Esophagus squamous epithelium (tissue), 5 donors: ENCODE measurements around the gene GCK. TPM values are rescaled to one million over a fixed set of nuclear protein-coding genes. Genes with fewer than 3 reads are reported as not detected.

Source experiments
- DNase-seq: peaks from one replicate; lab custom pipeline; 2025; lab: John Stamatoyannopoulos, UW
- H3K27ac ChIP-seq, 4 donors: fragments of 200-600 bp; sonication (generic); one replicate each; pipeline ENCODE4 v1.5.1; 2016 to 2019; ENCODE audit warnings: mild to moderate bottlenecking in 1 of 4
- H3K27me3 ChIP-seq, 4 donors: fragments of 200-600 bp; sonication (generic); 1 replicate in 3 of 4; 2 replicates in 1 of 4; pipeline versions ENCODE4 v1.5.1 to v1.6.0; 2017 to 2021; ENCODE audit warnings: antibody characterized with exemption in 1 of 4
- H3K36me3 ChIP-seq, 3 donors: fragments of 200-600 bp; sonication (generic); one replicate each; pipeline ENCODE4 v1.5.1; 2016 to 2019
- H3K4me1 ChIP-seq, 3 donors: fragments of 200-600 bp; sonication (generic); one replicate each; pipeline ENCODE4 v1.5.1; 2017 to 2019
- H3K4me3 ChIP-seq, 4 donors: fragments of 200-600 bp; sonication (generic); 1 replicate in 3 of 4; 2 replicates in 1 of 4; pipeline ENCODE4 v1.5.1; 2016 to 2019; ENCODE audit warnings: mild to moderate bottlenecking in 2 of 4, moderate library complexity in 1 of 4
- H3K9me3 ChIP-seq, 3 donors: fragments of 200-600 bp; sonication (generic); one replicate each; pipeline ENCODE4 v1.5.1; 2016 to 2019
- CTCF ChIP-seq, 6 experiments: fragments of 450-650 bp in 4 of 6; fragments of 200-600 bp in 2 of 6; sonication (generic) in 2 of 6; IDR thresholded peaks; one replicate each; pipeline ENCODE4 v1.5.1; 2016 to 2019; ENCODE audit warnings: antibody characterized with exemption in 6 of 6, mild to moderate bottlenecking in 4 of 6, moderate library complexity in 4 of 6
- POLR2A ChIP-seq, 4 donors: fragments of 450-650 bp; IDR thresholded peaks; one replicate each; pipeline ENCODE4 v1.6.1; 2017; ENCODE audit warnings: antibody characterized with exemption in 4 of 4, mild to moderate bottlenecking in 4 of 4, moderate library complexity in 3 of 4
- WGBS, 2 donors: methylation state at CpG; one replicate each; pipeline ENCODE4 v1.1.5; 2018; 5-methylcytosine and 5-hydroxymethylcytosine counted together
- intact Hi-C: fragments of 100-400 bp; cut with DNase I; formaldehyde crosslinking; loops from one replicate; pipeline ENCODE4 v1.15.0; 2022
- total RNA-seq, 4 donors: library from RNA; depleted of rRNA; stranded (reverse); fragments of >200 nt; gene quantifications; one replicate each; pipeline ENCODE4 v1.1.0, GENCODE V29; 2016
- donor health status: DM: yes; HTN: yes; CAD: no.

The GCK gene
- total RNA-seq, 4 donors from 2014 or later: 0.38 TPM; not detected in 3

- peaks cover 0 to 18% (median 0%) of the 10 kb centered on the region in 4 donors for H3K27me3 ChIP-seq
- 56 to 63% methylated on average over 4 of the region's 9 CpGs for WGBS, 2 donors
- peaks cover 8 to 22% (median 11%) of the 10 kb centered on the region in 3 donors for H3K4me1 ChIP-seq
- no peaks in the 10 kb centered on the region for H3K36me3 ChIP-seq
- H3K4me3 ChIP-seq: no peak overlapping the region
- H3K9me3 ChIP-seq: peaks cover 0 to 5% (median 0%) of the 10 kb centered on the region in 3 donors
- H3K27ac ChIP-seq: no peak overlapping the region
- TF ChIP-seq CTCF (IDR thresholded peaks at IDR 0.05) (no peak), POLR2A (IDR thresholded peaks at IDR 0.05) (no peak)
- no peak for DNase-seq
- intact Hi-C loops: no loop called here
Observed at GRCh38 chr7:44187636-44188416, 1.4 kb downstream of the GCK start.

- no peak overlapping the region for H3K27ac ChIP-seq
- no peaks in the 10 kb centered on the region for H3K36me3 ChIP-seq
- H3K4me3 ChIP-seq: no peak overlapping the region
- no peak for TF ChIP-seq POLR2A (IDR thresholded peaks at IDR 0.05)
- no peak for TF ChIP-seq CTCF (IDR thresholded peaks at IDR 0.05)
- peaks cover 0 to 10% (median 0%) of the 10 kb centered on the region in 4 donors for H3K27me3 ChIP-seq
- H3K9me3 ChIP-seq: peaks cover 0 to 9% (median 0%) of the 10 kb centered on the region in 3 donors
- DNase-seq: no peak
- peaks cover 8 to 22% (median 11%) of the 10 kb centered on the region in 3 donors for H3K4me1 ChIP-seq
- intact Hi-C loops: no loop called here
- WGBS, 2 donors: 76 to 100% methylated on average over 3 to 5 of the region's 5 CpGs
Observed at GRCh38 chr7:44186736-44187135, 2.5 kb downstream of the GCK start.

GRCh38 chr7:44185729-44186128, 3.5 kb downstream of the GCK start:
- Histone ChIP-seq H3K9me3 (peaks cover 0 to 9% (median 0%) of the 10 kb centered on the region in 3 donors), H3K36me3 (no peaks in the 10 kb centered on the region), H3K4me3 (no peak overlapping the region), H3K4me1 (peaks cover 8 to 22% (median 11%) of the 10 kb centered on the region in 3 donors), H3K27ac (no peak overlapping the region), H3K27me3 (peaks cover 0 to 9% (median 0%) of the 10 kb centered on the region in 4 donors)
- TF ChIP-seq CTCF (IDR thresholded peaks at IDR 0.05): no peak
- TF ChIP-seq POLR2A (IDR thresholded peaks at IDR 0.05): no peak
- no peak for DNase-seq
- intact Hi-C loops: no loop called here
- WGBS, 2 donors: 73% methylated on average over 5 of the region's 5 CpGs; no CpG with 5 or more reads in 1 of the 2 donors

GRCh38 chr7:44184873-44185446, 4.3 kb downstream of the GCK start:
- Histone ChIP-seq H3K4me3 (no peak overlapping the region), H3K27ac (peak overlapping the region in 1 of 4 donors; percentile 11), H3K27me3 (peaks cover 0 to 9% (median 0%) of the 10 kb centered on the region in 4 donors), H3K4me1 (peaks cover 8 to 22% (median 11%) of the 10 kb centered on the region in 3 donors), H3K9me3 (peaks cover 0 to 9% (median 0%) of the 10 kb centered on the region in 3 donors), H3K36me3 (no peaks in the 10 kb centered on the region)
- no peak for TF ChIP-seq POLR2A (IDR thresholded peaks at IDR 0.05)
- TF ChIP-seq CTCF (IDR thresholded peaks at IDR 0.05): no peak
- no peak for DNase-seq
- intact Hi-C loops: no loop called here
- 62 to 69% methylated on average over 2 of the region's 2 CpGs for whole genome bisulfite sequencing, 2 donors
